Esophagus (tissue), 2 donors: ENCODE results near the gene SOBP. TPM values are rescaled to one million over a fixed set of nuclear protein-coding genes. Genes with fewer than 3 reads are reported as not detected.

Experiments
- H3K27ac ChIP-seq, 2 donors: one replicate each; pipeline ENCODE4 v1.5.1; 2013; ENCODE audit warnings: low read depth in 2 of 2, mild to moderate bottlenecking in 2 of 2, inconsistent platforms in 1 of 2, low read length in 1 of 2, moderate library complexity in 1 of 2
- H3K27me3 ChIP-seq, 2 donors: one replicate each; pipeline ENCODE4 v1.6.1; 2013; ENCODE audit warnings: low read length in 2 of 2, control low read depth in 1 of 2, mild to moderate bottlenecking in 1 of 2; ENCODE audit not compliant: insufficient read depth in 2 of 2, control insufficient read depth in 1 of 2
- H3K36me3 ChIP-seq, 2 donors: one replicate each; pipeline ENCODE4 v1.6.1; 2013; ENCODE audit warnings: low read length in 1 of 2; ENCODE audit not compliant: control insufficient read depth in 2 of 2, insufficient read depth in 2 of 2
- H3K4me1 ChIP-seq, 2 donors: one replicate each; pipeline ENCODE4 v1.6.1; 2013; ENCODE audit warnings: low read length in 1 of 2; ENCODE audit not compliant: control insufficient read depth in 2 of 2, insufficient read depth in 2 of 2
- H3K4me3 ChIP-seq, 2 donors: one replicate each; pipeline ENCODE4 v1.5.1; 2013; ENCODE audit warnings: low read length in 2 of 2, mild to moderate bottlenecking in 2 of 2, low read depth in 1 of 2, moderate library complexity in 1 of 2
- H3K9me3 ChIP-seq, 2 donors: one replicate each; pipeline ENCODE4 v1.6.1; 2013; ENCODE audit warnings: mild to moderate bottlenecking in 2 of 2, low read depth in 1 of 2, low read length in 1 of 2, moderate library complexity in 1 of 2; ENCODE audit not compliant: control insufficient read depth in 2 of 2, insufficient read depth in 1 of 2
- WGBS, 2 donors: extraction: QIAGEN DNeasy Blood & Tissue Kit; methylation state at CpG; one replicate each; pipeline ENCODE4 v1.1.7; 2013; 5-methylcytosine and 5-hydroxymethylcytosine counted together
- polyA plus RNA-seq, 2 donors: library from polyadenylated mRNA; stranded (reverse); fragments of 200-250 nt; gene quantifications; one replicate each; pipeline ENCODE4 v1.2.3, GENCODE V29; 2013
- donor health status: healthy with polysubstance abuse.
- donor health status: Bipolar disorder and iron deficiency.

SOBP gene
- polyA plus RNA-seq, 2 donors, result 0.59 to 0.84 TPM

GRCh38 chr6:107557698-107558097 lies 67.8 kb downstream of the SOBP start:
- Histone ChIP-seq H3K4me3 (no peak overlapping the region), H3K27ac (no peak overlapping the region), H3K27me3 (no peaks in the 10 kb centered on the region), H3K9me3 (no peaks in the 10 kb centered on the region), H3K4me1 (no peaks in the 10 kb centered on the region), H3K36me3 (no peaks in the 10 kb centered on the region)

- Histone ChIP-seq H3K36me3 (no peaks in the 10 kb centered on the region), H3K4me3 (no peak overlapping the region), H3K9me3 (no peaks in the 10 kb centered on the region), H3K4me1 (peaks cover 0 to 3% of the 10 kb centered on the region in 2 donors), H3K27me3 (no peaks in the 10 kb centered on the region), H3K27ac (peak overlapping the region in 1 of 2 donors; percentile 11)
- 64 to 78% methylated on average over 4 of the region's 4 CpGs for WGBS, 2 donors
Measured at GRCh38 chr6:107560657-107561056, 70.7 kb downstream of the SOBP start.

- Histone ChIP-seq H3K27me3 (no peaks in the 10 kb centered on the region), H3K36me3 (no peaks in the 10 kb centered on the region), H3K9me3 (no peaks in the 10 kb centered on the region), H3K4me3 (no peak overlapping the region), H3K4me1 (peaks cover 0 to 3% of the 10 kb centered on the region in 2 donors), H3K27ac (no peak overlapping the region)
- 54 to 66% methylated on average over 3 of the region's 3 CpGs for WGBS, 2 donors
Measured at GRCh38 chr6:107561306-107561705, 71.4 kb downstream of the SOBP start.

GRCh38 chr6:107563694-107564588 lies 74.0 kb downstream of the SOBP start:
- no peaks in the 10 kb centered on the region for H3K9me3 ChIP-seq
- H3K4me3 ChIP-seq, result no peak overlapping the region
- no peak overlapping the region for H3K27ac ChIP-seq
- H3K4me1 ChIP-seq, result peaks cover 0 to 3% of the 10 kb centered on the region in 2 donors
- no peaks in the 10 kb centered on the region for H3K27me3 ChIP-seq
- WGBS, 2 donors, result 81 to 85% methylated on average over 13 of the region's 13 CpGs
- no peaks in the 10 kb centered on the region for H3K36me3 ChIP-seq

GRCh38 chr6:107564589-107564951 lies 74.7 kb downstream of the SOBP start:
- H3K9me3 ChIP-seq, result no peaks in the 10 kb centered on the region
- no peak overlapping the region for H3K4me3 ChIP-seq
- 39 to 69% methylated on average over 4 of the region's 4 CpGs for WGBS, 2 donors
- peaks cover 0 to 3% of the 10 kb centered on the region in 2 donors for H3K4me1 ChIP-seq
- H3K27ac ChIP-seq, result no peak overlapping the region
- no peaks in the 10 kb centered on the region for H3K36me3 ChIP-seq
- H3K27me3 ChIP-seq, result no peaks in the 10 kb centered on the region

GRCh38 chr6:107565165-107565723 lies 75.3 kb downstream of the SOBP start:
- no peaks in the 10 kb centered on the region for H3K9me3 ChIP-seq
- H3K27me3 ChIP-seq, result no peaks in the 10 kb centered on the region
- no peak overlapping the region for H3K27ac ChIP-seq
- no peak overlapping the region for H3K4me3 ChIP-seq
- H3K4me1 ChIP-seq, result peaks cover 0 to 3% of the 10 kb centered on the region in 2 donors
- no peaks in the 10 kb centered on the region for H3K36me3 ChIP-seq
- 76 to 91% methylated on average over 7 of the region's 7 CpGs for WGBS, 2 donors

GRCh38 chr6:107567643-107568042 lies 77.7 kb downstream of the SOBP start:
- peaks cover 0 to 3% of the 10 kb centered on the region in 2 donors for H3K4me1 ChIP-seq
- no peaks in the 10 kb centered on the region for H3K36me3 ChIP-seq
- H3K9me3 ChIP-seq, result no peaks in the 10 kb centered on the region
- no peaks in the 10 kb centered on the region for H3K27me3 ChIP-seq
- no peak overlapping the region for H3K27ac ChIP-seq
- no peak overlapping the region for H3K4me3 ChIP-seq
- WGBS, 2 donors, result 40 to 47% methylated on average over 1 of the region's 1 CpG

GRCh38 chr6:107569473-107569872 lies 79.6 kb downstream of the SOBP start:
- no peak overlapping the region for H3K27ac ChIP-seq
- H3K36me3 ChIP-seq, result no peaks in the 10 kb centered on the region
- peaks cover 0 to 3% of the 10 kb centered on the region in 2 donors for H3K4me1 ChIP-seq
- H3K9me3 ChIP-seq, result no peaks in the 10 kb centered on the region
- H3K4me3 ChIP-seq, result no peak overlapping the region
- no peaks in the 10 kb centered on the region for H3K27me3 ChIP-seq
- WGBS, 2 donors, result 92 to 94% methylated on average over 9 of the region's 9 CpGs

GRCh38 chr6:107571354-107571753 lies 81.4 kb downstream of the SOBP start:
- 91 to 92% methylated on average over 9 of the region's 9 CpGs for WGBS, 2 donors
- no peaks in the 10 kb centered on the region for H3K27me3 ChIP-seq
- no peak overlapping the region for H3K4me3 ChIP-seq

GRCh38 chr6:107572886-107573285 lies 83.0 kb downstream of the SOBP start:
- Histone ChIP-seq H3K4me1 (no peaks in the 10 kb centered on the region), H3K27me3 (no peaks in the 10 kb centered on the region), H3K36me3 (no peaks in the 10 kb centered on the region), H3K9me3 (no peaks in the 10 kb centered on the region), H3K4me3 (no peak overlapping the region), H3K27ac (no peak overlapping the region)
- 82 to 87% methylated on average over 6 of the region's 6 CpGs for WGBS, 2 donors

More at GRCh38 chr6:107571354-107571753, 81.4 kb downstream of the SOBP start:
- H3K4me1 ChIP-seq, result no peaks in the 10 kb centered on the region
- H3K36me3 ChIP-seq, result no peaks in the 10 kb centered on the region
- H3K9me3 ChIP-seq, result no peaks in the 10 kb centered on the region
- no peak overlapping the region for H3K27ac ChIP-seq
